AG04449 (cell line): ENCODE data around the gene CERT1.

Experiments used
- CTCF ChIA-PET: fragments of 350-600 bp; formaldehyde crosslinking; extraction: SDS; loops from one replicate; lab custom pipeline; 2021; ENCODE audit warnings: antibody characterized with exemption; lab: Yijun Ruan, JAX
- POLR2A ChIA-PET: fragments of 400-600, 350-600 bp; formaldehyde crosslinking; extraction: SDS; loops from one replicate; lab custom pipeline; 2020; ENCODE audit warnings: antibody characterized with exemption, inconsistent platforms; lab: Yijun Ruan, JAX
- DNase-seq: peaks from one replicate; pipeline ENCODE4 v3.0.0-alpha.2; 2010; ENCODE audit warnings: low read depth, low spot score
- H3K4me3 ChIP-seq: 2 replicates; pipeline ENCODE4 v1.5.1; 2011; ENCODE audit warnings: low read depth, mild to moderate bottlenecking, control low read depth, low read length
- CTCF ChIP-seq: IDR thresholded peaks from one replicate; pipeline ENCODE4 v1.5.1; 2011; ENCODE audit warnings: mild to moderate bottlenecking, moderate library complexity, low read length, control low read depth, inconsistent platforms; ENCODE audit not compliant: insufficient read depth; ENCODE audit errors: missing control alignments

CERT1 gene

GRCh38 chr5:75525344-75525743 lies 13.9 kb upstream of the CERT1 start:
- POLR2A ChIA-PET: no interaction called here
- no peak for TF ChIP-seq CTCF
- H3K4me3 ChIP-seq: no peak overlapping the region
- DNase-seq: no peak
- CTCF ChIA-PET: no interaction called here

- POLR2A ChIA-PET: no interaction called here
- no peak overlapping the region for H3K4me3 ChIP-seq
- DNase-seq: no peak
- CTCF ChIA-PET: no interaction called here
- no peak for TF ChIP-seq CTCF
Measured at GRCh38 chr5:75524591-75524990, 13.2 kb upstream of the CERT1 start.

- no peak overlapping the region for H3K4me3 ChIP-seq
- TF ChIP-seq CTCF: no peak
- CTCF ChIA-PET: no interaction called here
- no peak for DNase-seq
- POLR2A ChIA-PET: no interaction called here
Measured at GRCh38 chr5:75524071-75524470, 12.6 kb upstream of the CERT1 start.

- DNase-seq: no peak
- POLR2A ChIA-PET: no interaction called here
- TF ChIP-seq CTCF: no peak
- no peak overlapping the region for H3K4me3 ChIP-seq
- CTCF ChIA-PET: no interaction called here
Measured at GRCh38 chr5:75523275-75523674, 11.8 kb upstream of the CERT1 start.

- no peak for DNase-seq
- CTCF ChIA-PET: no interaction called here
- TF ChIP-seq CTCF: no peak
- no peak overlapping the region for H3K4me3 ChIP-seq
- POLR2A ChIA-PET: no interaction called here
Measured at GRCh38 chr5:75522542-75522941, 11.1 kb upstream of the CERT1 start.

GRCh38 chr5:75522025-75522424 lies 10.6 kb upstream of the CERT1 start:
- ChIA-PET POLR2A (no interaction called here), CTCF (no interaction called here)
- no peak overlapping the region for H3K4me3 ChIP-seq
- no peak for DNase-seq
- TF ChIP-seq CTCF: no peak
